NCI-H146 treated with DMSO at 0.1 percent for 48 hours (cell line): ENCODE measurements around the gene CFAP299.
A peak's percentile ranks its signal among the peaks of the same experiment; 100 is the strongest.
"Not testable (repeated sequence)": the region's sequence is repeated elsewhere in the genome, so short reads cannot be mapped to it uniquely, and the experiment has no call there.

ENCODE experiments used
- DNase-seq: peaks from one replicate; lab custom pipeline; 2025; ENCODE audit not compliant: unreplicated experiment; lab: John Stamatoyannopoulos, UW

CFAP299 gene

GRCh38 chr4:80439294-80440061 lies 103.9 kb downstream of the CFAP299 start:
- not testable (repeated sequence) for DNase-seq

- DNase-seq = no peak
Measured at GRCh38 chr4:80446248-80446647, 110.7 kb downstream of the CFAP299 start.

- no peak for DNase-seq
Measured at GRCh38 chr4:80446664-80447063, 111.1 kb downstream of the CFAP299 start.

- DNase-seq = no peak
Measured at GRCh38 chr4:80447493-80447892, 112.0 kb downstream of the CFAP299 start.

GRCh38 chr4:80448056-80448455 lies 112.5 kb downstream of the CFAP299 start:
- DNase-seq = no peak

- DNase-seq = no peak
Measured at GRCh38 chr4:80452055-80452454, 116.5 kb downstream of the CFAP299 start.

- DNase-seq = no peak
Measured at GRCh38 chr4:80452768-80453167, 117.2 kb downstream of the CFAP299 start.

GRCh38 chr4:80454040-80454439 lies 118.5 kb downstream of the CFAP299 start:
- DNase-seq = no peak

- DNase-seq = no peak
Measured at GRCh38 chr4:80454556-80454955, 119.0 kb downstream of the CFAP299 start.

GRCh38 chr4:80459918-80460473 lies 124.5 kb downstream of the CFAP299 start:
- no peak for DNase-seq

- no peak for DNase-seq
Measured at GRCh38 chr4:80461412-80461811, 125.9 kb downstream of the CFAP299 start.

GRCh38 chr4:80462621-80463091 lies 127.1 kb downstream of the CFAP299 start:
- no peak for DNase-seq

GRCh38 chr4:80463509-80463908 lies 128.0 kb downstream of the CFAP299 start:
- DNase-seq = no peak

GRCh38 chr4:80465238-80465637 lies 129.7 kb downstream of the CFAP299 start:
- DNase-seq = no peak

- DNase-seq = no peak
Measured at GRCh38 chr4:80465736-80466135, 130.2 kb downstream of the CFAP299 start.

- DNase-seq = no peak
Measured at GRCh38 chr4:80466618-80467017, 131.1 kb downstream of the CFAP299 start.

GRCh38 chr4:80471756-80472155 lies 136.2 kb downstream of the CFAP299 start:
- DNase-seq = peak; percentile 92

GRCh38 chr4:80475236-80475635 lies 139.7 kb downstream of the CFAP299 start:
- DNase-seq = no peak

GRCh38 chr4:80475798-80476197 lies 140.3 kb downstream of the CFAP299 start:
- DNase-seq = no peak

- DNase-seq = no peak
Measured at GRCh38 chr4:80484712-80485111, 149.2 kb downstream of the CFAP299 start.

GRCh38 chr4:80486603-80487002 lies 151.1 kb downstream of the CFAP299 start:
- no peak for DNase-seq

GRCh38 chr4:80489798-80490197 lies 154.3 kb downstream of the CFAP299 start:
- no peak for DNase-seq

GRCh38 chr4:80492761-80493160 lies 157.2 kb downstream of the CFAP299 start:
- peak; percentile 7 for DNase-seq
